ENCODE data around the gene UBAC1.
"Not testable (repeated sequence)": the region's sequence is repeated elsewhere in the genome, so short reads cannot be mapped to it uniquely, and the experiment has no call there.

UBAC1 gene

DNA sequence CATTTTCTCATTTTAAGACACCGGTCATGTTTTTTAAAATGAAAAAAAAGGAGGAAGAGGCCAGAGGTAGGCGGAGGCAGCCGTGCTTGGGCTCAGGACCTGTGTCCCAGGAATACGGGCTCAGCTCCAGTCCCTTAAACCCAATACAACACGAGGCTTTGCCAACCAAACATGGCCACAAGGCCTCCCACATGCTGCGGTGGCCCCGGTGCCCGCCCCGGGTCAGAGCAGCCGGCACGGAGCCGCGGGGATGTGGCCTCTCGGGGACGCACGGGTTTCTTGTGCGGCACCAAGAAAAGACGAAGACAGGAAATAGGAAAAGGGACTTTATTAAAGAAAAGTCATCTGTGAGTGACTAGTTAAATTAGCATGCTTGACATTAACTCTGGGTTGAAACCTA, 28.5 kb downstream of the UBAC1 start:
- no peak for DNase-seq

DNA sequence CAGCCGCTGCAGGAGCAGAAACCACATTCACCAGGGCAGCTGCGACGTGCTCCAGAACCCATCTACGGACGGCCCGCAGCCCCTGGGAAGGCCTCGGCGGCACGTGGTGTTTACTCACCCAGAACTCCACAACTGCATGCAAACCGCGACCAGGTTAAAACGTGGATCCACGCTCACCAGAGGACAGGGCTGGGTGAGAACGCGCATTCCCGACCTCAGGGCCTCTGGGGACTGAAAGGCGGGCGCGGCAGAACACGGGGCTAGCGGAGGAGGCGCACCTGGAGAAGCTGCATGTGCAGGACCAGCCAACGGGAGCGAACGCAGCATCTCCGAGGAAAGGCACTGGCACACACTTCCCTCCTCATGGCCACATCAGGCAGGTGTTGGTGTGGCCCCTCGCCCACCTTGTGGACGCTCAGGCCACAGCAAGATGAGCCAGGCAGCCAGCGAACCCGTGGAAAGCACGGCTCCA, 29.8 kb downstream of the UBAC1 start:
- DNase-seq: no peak

GRCh38 chr9:135930446-135931345, 30.5 kb downstream of the UBAC1 start:
- no peak for DNase-seq

DNA sequence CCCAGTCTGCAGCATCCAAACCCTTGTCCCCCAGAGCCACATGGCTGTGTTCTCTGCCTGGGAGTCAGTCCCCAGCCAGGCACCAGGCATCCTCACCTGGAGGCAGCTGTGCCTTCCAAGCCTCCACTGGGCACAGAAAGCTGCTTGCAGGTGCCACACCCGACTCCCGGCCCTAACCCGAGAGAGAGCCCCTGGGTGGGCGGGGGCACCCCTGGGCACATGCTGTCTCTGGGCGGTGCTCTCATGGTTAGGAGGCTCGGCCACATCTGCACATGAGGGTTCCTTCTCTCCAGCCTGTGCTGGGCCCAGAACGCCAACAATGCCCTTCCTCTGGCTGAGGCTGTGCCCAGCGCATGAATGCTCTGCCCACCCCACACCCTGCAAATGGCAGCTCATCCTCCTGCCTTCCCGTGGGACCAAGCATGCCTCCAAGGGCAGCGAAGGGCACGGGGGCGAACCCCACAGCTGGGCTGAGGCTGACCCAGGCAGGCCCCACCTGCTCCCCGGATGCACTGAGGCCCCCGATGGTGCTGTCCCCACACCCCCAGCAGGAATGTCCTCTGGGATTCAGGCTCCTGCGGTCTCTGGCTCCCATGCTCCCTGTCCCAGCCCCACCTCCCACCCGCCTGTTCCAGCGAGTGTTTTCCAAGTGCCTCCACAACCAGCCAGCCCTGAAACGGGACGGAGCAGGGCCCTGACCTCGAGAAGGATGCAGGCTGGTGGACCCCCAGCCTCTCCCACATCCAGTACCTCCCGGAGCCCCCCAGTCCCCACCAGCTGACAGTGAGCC, 31.3 kb downstream of the UBAC1 start:
- no peak for DNase-seq

DNA sequence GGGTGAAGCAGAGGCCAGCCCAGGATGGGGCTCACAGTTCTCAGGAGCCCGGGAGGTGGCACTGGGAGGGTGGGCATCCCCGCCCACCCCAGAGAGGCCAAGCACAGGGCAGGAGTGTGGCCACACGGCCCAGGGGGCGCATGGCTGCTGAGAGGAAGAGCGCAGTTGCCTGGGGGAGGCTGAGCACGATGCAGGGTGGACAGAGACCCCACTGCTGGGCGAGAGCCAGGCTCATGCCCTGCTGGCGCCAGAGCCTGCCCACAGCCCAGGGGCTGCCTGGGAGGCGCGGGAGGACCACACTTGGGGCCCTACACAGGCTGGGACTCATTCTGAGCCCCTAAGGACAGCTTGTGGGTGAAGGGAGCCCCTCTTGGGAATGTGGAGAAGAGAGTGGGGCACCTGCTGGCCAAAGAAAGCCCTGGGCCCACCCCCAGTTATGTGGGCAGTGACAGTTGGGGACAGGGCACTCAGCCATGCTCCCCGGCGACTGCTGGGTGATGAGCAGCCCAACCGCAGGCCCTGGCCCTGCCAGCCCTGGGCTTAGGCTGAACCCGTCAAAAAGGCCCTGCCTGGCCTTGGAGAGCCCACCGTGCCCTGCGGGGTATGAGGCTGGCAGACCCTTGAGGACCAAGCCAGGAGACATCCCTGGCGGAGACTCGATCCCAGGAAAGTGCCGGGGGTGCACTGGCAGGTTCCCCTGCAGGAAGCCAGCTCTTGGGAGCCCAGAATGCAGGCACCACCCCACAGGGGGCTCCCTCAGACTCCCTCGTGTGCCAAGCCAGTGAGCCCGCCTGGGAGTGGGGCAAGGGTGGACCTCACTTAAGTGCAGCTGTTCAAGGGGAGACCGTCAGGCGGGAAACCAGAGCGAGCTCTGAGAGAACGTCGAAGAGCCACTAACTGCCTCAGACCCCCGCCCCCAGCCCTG, 32.2 kb downstream of the UBAC1 start:
- no peak for DNase-seq

DNA sequence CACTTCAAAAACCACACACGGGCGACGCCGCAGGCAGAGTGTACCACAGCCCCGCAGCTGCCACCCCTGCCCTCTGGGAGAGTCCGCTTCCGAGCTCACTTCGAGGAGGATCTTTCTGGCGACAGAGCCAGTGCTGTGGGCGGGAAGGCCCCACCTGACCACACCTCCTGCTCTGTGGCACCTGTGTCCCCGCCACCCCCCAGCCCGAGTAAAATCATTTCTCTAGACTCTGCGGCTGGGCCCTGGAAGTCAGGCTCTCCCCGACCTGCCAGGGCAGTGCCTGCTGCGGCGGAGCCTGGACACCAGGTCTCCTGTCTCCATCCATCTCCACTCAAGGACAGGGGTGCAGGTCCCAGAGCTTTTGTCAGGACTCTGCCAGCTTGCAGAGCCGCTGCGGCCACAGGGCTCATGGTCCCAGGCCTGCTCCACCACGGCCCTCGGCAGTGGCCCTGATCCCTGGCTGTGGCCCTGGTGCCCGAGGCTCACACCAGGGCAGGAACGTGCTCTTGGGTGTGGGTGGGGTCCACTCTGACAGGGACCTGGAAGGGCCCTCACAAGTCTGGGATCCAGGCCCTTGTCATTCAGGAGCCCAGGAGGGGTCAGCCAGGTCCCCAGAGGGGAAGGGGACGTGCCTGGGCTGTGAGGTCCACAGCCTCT, 33.0 kb downstream of the UBAC1 start:
- DNase-seq: no peak

GRCh38 chr9:135927195-135928013, 33.8 kb downstream of the UBAC1 start:
- no peak for DNase-seq

DNA sequence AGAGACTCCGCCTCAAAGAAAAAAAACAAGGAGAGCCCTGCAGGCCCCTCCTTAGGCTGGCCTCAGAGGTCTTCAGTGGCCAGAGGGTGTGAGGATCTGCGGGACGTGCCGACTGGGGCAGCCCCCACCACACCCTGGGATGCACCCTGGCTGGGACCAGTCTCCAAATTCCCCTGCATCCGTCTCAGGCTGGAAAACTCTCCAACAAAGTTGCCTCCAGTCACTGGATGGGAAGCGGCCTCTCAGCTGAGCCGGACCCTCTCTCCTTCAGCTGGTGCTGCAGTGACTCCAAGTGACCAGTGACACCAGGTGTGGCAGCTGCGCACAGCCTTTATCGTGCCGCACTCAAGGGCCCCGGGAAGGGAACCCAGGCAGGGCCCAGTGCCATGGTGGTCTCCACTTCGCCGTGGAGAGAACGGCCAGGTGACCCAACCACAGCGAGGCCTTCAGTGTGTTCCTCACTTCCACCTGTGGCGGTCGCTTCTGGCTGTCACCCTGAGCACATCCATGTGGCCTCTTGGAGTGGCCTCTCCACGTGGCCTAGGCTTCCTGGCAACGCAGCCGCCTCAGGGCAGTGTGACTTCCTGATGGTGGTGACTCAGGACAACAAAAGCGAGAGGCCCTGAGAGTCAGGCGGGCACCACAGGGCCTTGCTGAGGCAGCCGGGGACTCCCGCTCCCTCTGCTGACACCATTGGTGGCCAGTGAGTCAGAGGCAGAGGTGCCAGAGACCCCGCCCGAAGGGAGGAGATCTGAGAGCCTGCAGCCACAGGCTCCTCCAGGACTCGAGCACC, 34.6 kb downstream of the UBAC1 start:
- DNase-seq: no peak

GRCh38 chr9:135925496-135926133, 35.6 kb downstream of the UBAC1 start:
- no peak for DNase-seq

DNA sequence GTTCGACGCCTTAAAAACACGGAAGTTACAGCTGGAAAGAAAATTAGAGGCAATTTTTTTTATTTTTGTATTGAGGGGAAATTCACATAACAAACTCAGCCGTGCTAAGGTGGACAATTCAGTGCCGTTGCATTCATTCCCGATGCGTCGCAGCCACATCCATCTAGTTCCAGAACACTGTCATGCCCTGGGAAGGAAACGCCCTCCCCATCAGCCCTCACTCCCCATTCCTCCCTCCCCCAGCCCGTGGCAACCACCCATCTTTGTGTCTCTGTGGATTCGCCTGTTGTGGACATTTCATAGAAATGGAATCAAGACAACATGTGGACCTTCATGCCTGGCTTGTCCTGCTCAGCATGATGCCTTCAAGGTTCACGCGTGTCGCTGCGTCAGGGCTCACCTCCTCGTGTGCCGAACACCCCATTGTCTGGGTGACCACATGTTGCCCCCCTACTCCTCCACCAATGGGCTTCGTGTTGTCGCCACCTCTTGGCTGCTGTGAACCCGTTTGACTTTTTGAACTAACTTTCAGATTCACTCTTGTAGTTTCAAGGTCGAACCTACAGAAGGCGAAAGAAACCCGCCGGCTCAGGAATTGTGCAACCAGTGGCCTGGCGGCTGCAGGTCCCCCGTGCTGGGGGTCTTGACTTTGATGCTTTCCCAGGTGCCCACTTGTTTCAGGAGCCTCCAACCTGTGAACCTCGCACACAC, 36.4 kb downstream of the UBAC1 start:
- no peak for DNase-seq

- DNase-seq: no peak
Measured at GRCh38 chr9:135923508-135923907, 37.7 kb downstream of the UBAC1 start.

GRCh38 chr9:135921749-135922310, 39.3 kb downstream of the UBAC1 start:
- no peak for DNase-seq

GRCh38 chr9:135920973-135921585, 40.1 kb downstream of the UBAC1 start:
- DNase-seq: no peak

- DNase-seq: no peak
Measured at GRCh38 chr9:135920256-135920930, 40.8 kb downstream of the UBAC1 start.

GRCh38 chr9:135919318-135919890, 41.8 kb downstream of the UBAC1 start:
- no peak for DNase-seq

GRCh38 chr9:135916227-135916626, 44.9 kb downstream of the UBAC1 start:
- DNase-seq: not testable (repeated sequence)

DNA sequence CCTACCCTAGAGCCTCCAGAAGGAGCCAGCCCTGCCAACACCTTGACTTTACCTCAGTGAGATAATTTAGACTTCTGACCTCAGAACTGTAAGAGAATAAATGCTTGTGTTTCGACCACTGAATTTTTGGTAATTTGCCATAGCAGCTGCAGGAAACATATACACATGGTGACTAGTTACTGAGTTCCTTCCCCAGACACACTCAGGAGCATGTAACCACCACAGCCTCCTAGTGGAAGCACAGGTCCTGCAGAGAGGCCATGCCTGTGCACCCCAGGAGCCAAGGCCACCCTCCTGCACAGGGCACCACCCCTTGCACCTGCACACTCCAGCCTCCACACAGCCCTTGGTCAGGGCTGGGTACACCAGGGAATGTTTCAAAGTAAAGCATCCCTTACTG, 46.3 kb downstream of the UBAC1 start:
- no peak for DNase-seq

Measured in NCI-H510A (cell line).